ENCODE results near the gene AP1S1.
A peak's percentile ranks its signal among the peaks of the same experiment; 100 is the strongest.

GRCh38 chr7:101166909-101167644 lies 12.8 kb downstream of the AP1S1 start:
- TF ChIP-seq, protein P1, sequence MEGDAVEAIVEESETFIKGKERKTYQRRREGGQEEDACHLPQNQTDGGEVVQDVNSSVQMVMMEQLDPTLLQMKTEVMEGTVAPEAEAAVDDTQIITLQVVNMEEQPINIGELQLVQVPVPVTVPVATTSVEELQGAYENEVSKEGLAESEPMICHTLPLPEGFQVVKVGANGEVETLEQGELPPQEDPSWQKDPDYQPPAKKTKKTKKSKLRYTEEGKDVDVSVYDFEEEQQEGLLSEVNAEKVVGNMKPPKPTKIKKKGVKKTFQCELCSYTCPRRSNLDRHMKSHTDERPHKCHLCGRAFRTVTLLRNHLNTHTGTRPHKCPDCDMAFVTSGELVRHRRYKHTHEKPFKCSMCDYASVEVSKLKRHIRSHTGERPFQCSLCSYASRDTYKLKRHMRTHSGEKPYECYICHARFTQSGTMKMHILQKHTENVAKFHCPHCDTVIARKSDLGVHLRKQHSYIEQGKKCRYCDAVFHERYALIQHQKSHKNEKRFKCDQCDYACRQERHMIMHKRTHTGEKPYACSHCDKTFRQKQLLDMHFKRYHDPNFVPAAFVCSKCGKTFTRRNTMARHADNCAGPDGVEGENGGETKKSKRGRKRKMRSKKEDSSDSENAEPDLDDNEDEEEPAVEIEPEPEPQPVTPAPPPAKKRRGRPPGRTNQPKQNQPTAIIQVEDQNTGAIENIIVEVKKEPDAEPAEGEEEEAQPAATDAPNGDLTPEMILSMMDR (IDR thresholded peaks at IDR 0.05; ENCODE audit: insufficient read depth, low read depth, low read length) = no peak
- peak; percentile 25 for TF ChIP-seq EZH2 (IDR thresholded peaks at IDR 0.05; ENCODE audit: insufficient read depth, low read length)
